Breast epithelium (tissue), 4 donors: ENCODE results near the gene FOXN3. TPM values are rescaled to one million over a fixed set of nuclear protein-coding genes. Genes with fewer than 3 reads are reported as not detected.

Source experiments
- DNase-seq, 2 donors: peaks; one replicate each; pipeline ENCODE4 v3.0.0-alpha.2; 2019; ENCODE audit warnings: low spot score in 2 of 2
- H3K27ac ChIP-seq, 2 donors: fragments of 200-600 bp; sonication (generic) in 1 of 2; one replicate each; pipeline ENCODE4 v1.5.1; 2016 to 2019; ENCODE audit warnings: mild to moderate bottlenecking in 1 of 2
- H3K27me3 ChIP-seq, 2 donors: fragments of 200-600 bp; sonication (generic) in 1 of 2; one replicate each; pipeline versions ENCODE4 v1.5.1 to v1.6.0; 2017 to 2019; ENCODE audit warnings: control low read depth in 1 of 2, mild to moderate bottlenecking in 1 of 2
- H3K36me3 ChIP-seq: fragments of 200-600 bp; one replicate; pipeline ENCODE4 v1.5.1; 2019
- H3K4me1 ChIP-seq, 2 donors: fragments of 200-600 bp; sonication (generic); one replicate each; pipeline ENCODE4 v1.5.1; 2016 to 2019; ENCODE audit warnings: control low read depth in 1 of 2
- H3K4me3 ChIP-seq, 3 donors: fragments of 200-600 bp; sonication (generic); 1 replicate in 2 of 3; 2 replicates in 1 of 3; pipeline ENCODE4 v1.5.1; 2016 to 2019; ENCODE audit warnings: mild to moderate bottlenecking in 3 of 3, moderate library complexity in 2 of 3
- H3K9me3 ChIP-seq, 2 donors: fragments of 200-600 bp; sonication (generic) in 1 of 2; one replicate each; pipeline ENCODE4 v1.5.1; 2016 to 2019; ENCODE audit warnings: control low read depth in 1 of 2
- POLR2A ChIP-seq: fragments of 450-650 bp; IDR thresholded peaks from one replicate; pipeline ENCODE4 v1.6.1; 2016; ENCODE audit warnings: antibody characterized with exemption, mild to moderate bottlenecking, moderate library complexity
- POLR2AphosphoS5 ChIP-seq, 3 donors: sonication (generic); formaldehyde crosslinking; IDR thresholded peaks; one replicate each; pipeline ENCODE4 v1.6.1; 2017; ENCODE audit warnings: antibody characterized with exemption in 3 of 3
- intact Hi-C: fragments of 100-400 bp; cut with DNase I; formaldehyde crosslinking; loops from one replicate; pipeline ENCODE4 v1.15.1; 2023; ENCODE audit warnings: low total_unique reads
- total RNA-seq, 3 donors: library from RNA; depleted of rRNA; stranded (reverse); fragments of >200 nt; gene quantifications; one replicate each; pipeline ENCODE4 v1.1.0, GENCODE V29; 2016
- TF ChIP-seq, protein P1 (sequence below), 3 donors: fragments of 450-650 bp; IDR thresholded peaks; one replicate each; pipeline ENCODE4 v1.5.1; 2016 to 2017; ENCODE audit warnings: antibody characterized with exemption in 3 of 3, mild to moderate bottlenecking in 3 of 3, moderate library complexity in 3 of 3

The FOXN3 gene
- total RNA-seq, 3 donors from 2014 or later, result 70.7 to 180 (median 80.3) TPM

DNA sequence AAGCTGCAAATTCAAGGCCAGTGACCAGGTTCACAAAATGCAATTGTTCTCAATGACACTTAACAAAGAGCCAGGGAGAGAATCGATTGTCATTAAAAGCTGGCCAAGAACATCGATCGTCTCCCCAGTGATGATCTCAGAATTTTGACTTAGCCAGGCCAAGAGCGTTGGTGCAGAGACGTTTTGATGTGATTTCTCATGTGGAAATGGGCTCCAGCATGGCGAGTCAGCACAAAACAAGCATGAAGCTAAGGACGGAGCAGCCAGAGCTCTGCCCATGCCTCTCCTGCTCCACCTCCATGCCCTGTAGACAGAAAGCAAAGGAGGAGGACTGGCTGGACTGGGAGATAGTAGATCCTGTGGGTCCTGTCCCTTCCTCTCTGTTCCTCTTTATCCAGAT is 270.8 kb downstream of the FOXN3 start:
- Histone ChIP-seq H3K27me3 (no peaks in the 10 kb centered on the region), H3K4me3 (no peak overlapping the region), H3K27ac (no peak overlapping the region), H3K36me3 (no peaks in the 10 kb centered on the region), H3K9me3 (no peaks in the 10 kb centered on the region), H3K4me1 (no peaks in the 10 kb centered on the region)
- DNase-seq, result no peak
- TF ChIP-seq POLR2AphosphoS5 (IDR thresholded peaks at IDR 0.05) (no peak), POLR2A (no peak)
- TF ChIP-seq, protein P1, sequence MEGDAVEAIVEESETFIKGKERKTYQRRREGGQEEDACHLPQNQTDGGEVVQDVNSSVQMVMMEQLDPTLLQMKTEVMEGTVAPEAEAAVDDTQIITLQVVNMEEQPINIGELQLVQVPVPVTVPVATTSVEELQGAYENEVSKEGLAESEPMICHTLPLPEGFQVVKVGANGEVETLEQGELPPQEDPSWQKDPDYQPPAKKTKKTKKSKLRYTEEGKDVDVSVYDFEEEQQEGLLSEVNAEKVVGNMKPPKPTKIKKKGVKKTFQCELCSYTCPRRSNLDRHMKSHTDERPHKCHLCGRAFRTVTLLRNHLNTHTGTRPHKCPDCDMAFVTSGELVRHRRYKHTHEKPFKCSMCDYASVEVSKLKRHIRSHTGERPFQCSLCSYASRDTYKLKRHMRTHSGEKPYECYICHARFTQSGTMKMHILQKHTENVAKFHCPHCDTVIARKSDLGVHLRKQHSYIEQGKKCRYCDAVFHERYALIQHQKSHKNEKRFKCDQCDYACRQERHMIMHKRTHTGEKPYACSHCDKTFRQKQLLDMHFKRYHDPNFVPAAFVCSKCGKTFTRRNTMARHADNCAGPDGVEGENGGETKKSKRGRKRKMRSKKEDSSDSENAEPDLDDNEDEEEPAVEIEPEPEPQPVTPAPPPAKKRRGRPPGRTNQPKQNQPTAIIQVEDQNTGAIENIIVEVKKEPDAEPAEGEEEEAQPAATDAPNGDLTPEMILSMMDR (IDR thresholded peaks at IDR 0.05), result no peak
- intact Hi-C loops, result no loop called here

DNA sequence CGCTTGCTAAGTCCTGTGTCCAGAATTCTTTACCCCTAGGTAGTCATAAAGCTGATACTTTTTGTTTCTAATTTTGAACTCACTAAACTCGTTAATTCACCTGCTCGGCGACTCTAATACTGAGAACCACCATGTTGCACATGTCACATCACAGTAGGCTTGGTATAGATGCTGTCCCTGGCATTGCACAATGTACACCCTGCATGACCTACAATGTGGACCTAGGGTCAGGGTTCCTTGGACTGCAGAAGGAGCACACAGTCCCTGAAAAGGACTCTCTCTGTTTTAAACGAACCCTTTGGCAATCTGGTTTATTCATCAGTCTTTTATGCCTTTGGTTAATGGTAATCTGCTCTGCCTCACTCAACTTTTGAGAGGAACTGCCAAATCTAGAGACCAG is 272.4 kb downstream of the FOXN3 start:
- intact Hi-C loops, result no loop called here
- TF ChIP-seq POLR2AphosphoS5 (IDR thresholded peaks at IDR 0.05) (no peak), POLR2A (no peak)
- TF ChIP-seq, protein P1 (IDR thresholded peaks at IDR 0.05), result no peak

DNA sequence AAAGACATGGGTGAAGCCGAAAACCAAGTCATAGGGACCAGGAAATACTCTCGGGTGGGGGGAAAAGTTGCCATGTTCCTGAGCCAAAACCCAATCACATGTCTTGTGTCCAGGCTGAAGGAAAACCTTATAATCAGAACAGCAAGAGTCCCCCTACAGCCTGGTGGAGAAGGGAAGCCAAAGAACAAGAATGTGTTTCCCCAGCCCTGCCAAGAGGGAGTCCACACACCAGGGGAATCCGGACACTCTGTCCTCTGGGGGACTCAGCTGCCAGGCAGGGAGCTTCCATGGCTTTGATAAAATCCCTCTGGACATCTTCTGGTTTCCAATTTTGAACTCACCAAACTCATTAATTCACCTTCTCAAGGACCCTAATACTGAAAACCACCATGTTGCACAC is 273.0 kb downstream of the FOXN3 start:
- no peak overlapping the region for H3K4me3 ChIP-seq
- no peak overlapping the region for H3K27ac ChIP-seq
- no peaks in the 10 kb centered on the region for H3K27me3 ChIP-seq
- no peaks in the 10 kb centered on the region for H3K4me1 ChIP-seq
- no peak for DNase-seq
- no peaks in the 10 kb centered on the region for H3K9me3 ChIP-seq
- H3K36me3 ChIP-seq, result no peaks in the 10 kb centered on the region
- intact Hi-C loops, result no loop called here
- TF ChIP-seq POLR2AphosphoS5 (IDR thresholded peaks at IDR 0.05) (no peak), POLR2A (no peak)
- TF ChIP-seq, protein P1 (IDR thresholded peaks at IDR 0.05), result no peak

More for the DNA sequence above, 272.4 kb downstream of the FOXN3 start:
- no peaks in the 10 kb centered on the region for H3K9me3 ChIP-seq
- H3K4me1 ChIP-seq, result no peaks in the 10 kb centered on the region
- H3K27ac ChIP-seq, result no peak overlapping the region
- H3K36me3 ChIP-seq, result no peaks in the 10 kb centered on the region
- no peak for DNase-seq
- H3K27me3 ChIP-seq, result no peaks in the 10 kb centered on the region
- H3K4me3 ChIP-seq, result no peak overlapping the region

DNA sequence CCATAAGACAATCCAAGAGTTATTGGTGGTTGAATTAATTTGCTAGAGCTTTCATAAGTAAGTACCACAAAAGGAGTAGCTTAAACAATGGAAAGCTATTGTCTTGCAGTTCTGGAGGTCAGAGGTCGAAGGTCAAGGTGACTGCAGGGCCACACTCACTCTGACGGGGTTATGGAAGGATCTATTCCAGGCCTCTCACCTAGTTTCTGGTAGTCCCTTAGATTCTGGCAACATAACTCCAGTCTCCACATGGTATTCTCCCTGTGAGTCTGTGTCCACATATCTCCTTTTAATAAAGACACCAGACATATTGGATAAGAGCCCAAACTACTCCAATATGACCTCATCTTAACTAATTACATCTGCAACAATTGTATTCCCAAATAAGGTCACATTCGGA is 273.4 kb downstream of the FOXN3 start:
- no peaks in the 10 kb centered on the region for H3K36me3 ChIP-seq
- no peak for TF ChIP-seq POLR2A
- TF ChIP-seq, protein P1 (IDR thresholded peaks at IDR 0.05), result no peak

DNA sequence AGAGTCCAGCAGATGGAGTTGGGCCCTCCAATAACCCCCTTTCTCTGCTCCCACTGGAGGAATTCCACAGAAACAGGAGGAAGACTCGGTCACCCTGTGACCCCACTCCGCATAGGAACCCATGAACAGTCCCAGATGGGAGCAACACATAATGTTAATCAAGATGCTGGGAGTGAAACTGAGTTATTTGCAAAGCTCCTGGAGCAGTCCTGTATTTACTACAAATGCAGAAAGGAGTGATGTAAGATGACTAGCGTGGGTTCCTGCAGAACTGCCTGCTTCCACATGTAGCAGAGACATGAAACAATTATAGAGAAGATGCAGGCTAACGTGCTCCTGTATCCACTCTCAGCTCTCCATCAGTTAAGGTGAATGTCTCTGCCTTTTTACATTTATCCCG is 274.7 kb downstream of the FOXN3 start:
- no peak overlapping the region for H3K4me3 ChIP-seq
- intact Hi-C loops, result no loop called here
- no peaks in the 10 kb centered on the region for H3K36me3 ChIP-seq
- no peaks in the 10 kb centered on the region for H3K4me1 ChIP-seq
- H3K27ac ChIP-seq, result no peak overlapping the region
- DNase-seq, result no peak
- TF ChIP-seq POLR2A (no peak), POLR2AphosphoS5 (IDR thresholded peaks at IDR 0.05) (no peak)
- TF ChIP-seq, protein P1 (IDR thresholded peaks at IDR 0.05), result no peak
- peaks cover 0 to 1% of the 10 kb centered on the region in 2 donors for H3K9me3 ChIP-seq
- no peaks in the 10 kb centered on the region for H3K27me3 ChIP-seq

More for the DNA sequence above, 273.4 kb downstream of the FOXN3 start:
- intact Hi-C loops, result no loop called here
- H3K27me3 ChIP-seq, result no peaks in the 10 kb centered on the region
- no peak overlapping the region for H3K27ac ChIP-seq
- H3K9me3 ChIP-seq, result no peaks in the 10 kb centered on the region
- no peaks in the 10 kb centered on the region for H3K4me1 ChIP-seq
- H3K4me3 ChIP-seq, result no peak overlapping the region
- no peak for DNase-seq
